Lower lobe of right lung (tissue), 2 donors: ENCODE measurements around the gene PDZD2. TPM values are rescaled to one million over a fixed set of nuclear protein-coding genes. Genes with fewer than 3 reads are reported as not detected.

Experiments
- ATAC-seq, 2 donors: fragments of 200-7000 bp; cut with Tn5 transposase; one replicate each; pipeline ENCODE4 v1.9.1; 2020 to 2022; ENCODE audit warnings: mild to moderate bottlenecking in 2 of 2, moderate library complexity in 2 of 2
- DNase-seq: peaks from one replicate; pipeline ENCODE4 v3.0.0-alpha.2; 2020
- H3K27ac ChIP-seq: fragments of 200-600 bp; one replicate; pipeline ENCODE4 v1.8.0; 2022
- H3K27me3 ChIP-seq: fragments of 200-600 bp; one replicate; pipeline ENCODE4 v1.8.0; 2022; ENCODE audit warnings: low read depth
- H3K36me3 ChIP-seq: fragments of 200-600 bp; one replicate; pipeline ENCODE4 v1.8.0; 2022; ENCODE audit warnings: mild to moderate bottlenecking
- H3K4me1 ChIP-seq: fragments of 200-600 bp; one replicate; pipeline ENCODE4 v1.8.0; 2022
- H3K4me3 ChIP-seq: fragments of 200-600 bp; one replicate; pipeline ENCODE4 v1.8.0; 2022; ENCODE audit warnings: mild to moderate bottlenecking
- H3K9me3 ChIP-seq: fragments of 200-600 bp; one replicate; pipeline ENCODE4 v1.8.0; 2022
- intact Hi-C: fragments of 100-400 bp; cut with DNase I; formaldehyde crosslinking; loops from one replicate; pipeline ENCODE4 v1.11.0; 2022
- total RNA-seq: library from RNA; stranded (reverse); fragmentation: NEBNext Ultra II Directional; extraction: Animal tissue kit (Norgen Biotek cat#: 25700); gene quantifications from one replicate; pipeline ENCODE4 v1.2.1, GENCODE V29; 2021
- TF ChIP-seq, protein P1 (sequence below): fragments of 200-600 bp; IDR thresholded peaks from one replicate; pipeline ENCODE4 v1.8.0; 2022; ENCODE audit warnings: antibody characterized with exemption, mild to moderate bottlenecking
- donor health status: DM: no; HTN: yes; CAD: no; lungs with severe emphysema.

Gene PDZD2
- total RNA-seq, 1 donor from 2014 or later = 67.8 TPM

DNA sequence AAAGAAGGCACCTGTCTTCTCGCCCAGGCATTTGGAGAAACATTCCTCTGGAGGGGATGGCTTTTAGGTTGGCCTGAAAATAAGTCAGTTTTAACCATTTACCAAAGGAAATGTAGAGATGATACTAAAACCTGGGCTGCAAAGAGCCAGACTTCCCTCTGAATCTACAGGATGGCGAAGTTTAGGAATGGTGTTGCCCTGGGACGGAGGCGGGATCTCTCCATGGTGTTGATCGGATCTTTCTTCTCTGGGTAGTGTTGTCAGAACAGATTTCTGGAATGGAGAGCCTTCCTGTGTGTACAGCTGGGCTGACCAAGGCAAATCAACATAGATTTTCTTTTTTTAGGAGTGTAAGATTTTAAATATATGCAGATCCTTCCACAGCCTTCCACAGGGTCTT lies 159.2 kb downstream of the PDZD2 start:
- TF ChIP-seq, protein P1, sequence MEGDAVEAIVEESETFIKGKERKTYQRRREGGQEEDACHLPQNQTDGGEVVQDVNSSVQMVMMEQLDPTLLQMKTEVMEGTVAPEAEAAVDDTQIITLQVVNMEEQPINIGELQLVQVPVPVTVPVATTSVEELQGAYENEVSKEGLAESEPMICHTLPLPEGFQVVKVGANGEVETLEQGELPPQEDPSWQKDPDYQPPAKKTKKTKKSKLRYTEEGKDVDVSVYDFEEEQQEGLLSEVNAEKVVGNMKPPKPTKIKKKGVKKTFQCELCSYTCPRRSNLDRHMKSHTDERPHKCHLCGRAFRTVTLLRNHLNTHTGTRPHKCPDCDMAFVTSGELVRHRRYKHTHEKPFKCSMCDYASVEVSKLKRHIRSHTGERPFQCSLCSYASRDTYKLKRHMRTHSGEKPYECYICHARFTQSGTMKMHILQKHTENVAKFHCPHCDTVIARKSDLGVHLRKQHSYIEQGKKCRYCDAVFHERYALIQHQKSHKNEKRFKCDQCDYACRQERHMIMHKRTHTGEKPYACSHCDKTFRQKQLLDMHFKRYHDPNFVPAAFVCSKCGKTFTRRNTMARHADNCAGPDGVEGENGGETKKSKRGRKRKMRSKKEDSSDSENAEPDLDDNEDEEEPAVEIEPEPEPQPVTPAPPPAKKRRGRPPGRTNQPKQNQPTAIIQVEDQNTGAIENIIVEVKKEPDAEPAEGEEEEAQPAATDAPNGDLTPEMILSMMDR = no peak
- Histone ChIP-seq H3K27me3 (no peaks in the 10 kb centered on the region), H3K27ac (no peak overlapping the region), H3K36me3 (no peaks in the 10 kb centered on the region), H3K4me3 (no peak overlapping the region), H3K4me1 (no peaks in the 10 kb centered on the region), H3K9me3 (no peaks in the 10 kb centered on the region)
- ATAC-seq (no peak), DNase-seq (no peak)
- intact Hi-C loops = no loop called here

DNA sequence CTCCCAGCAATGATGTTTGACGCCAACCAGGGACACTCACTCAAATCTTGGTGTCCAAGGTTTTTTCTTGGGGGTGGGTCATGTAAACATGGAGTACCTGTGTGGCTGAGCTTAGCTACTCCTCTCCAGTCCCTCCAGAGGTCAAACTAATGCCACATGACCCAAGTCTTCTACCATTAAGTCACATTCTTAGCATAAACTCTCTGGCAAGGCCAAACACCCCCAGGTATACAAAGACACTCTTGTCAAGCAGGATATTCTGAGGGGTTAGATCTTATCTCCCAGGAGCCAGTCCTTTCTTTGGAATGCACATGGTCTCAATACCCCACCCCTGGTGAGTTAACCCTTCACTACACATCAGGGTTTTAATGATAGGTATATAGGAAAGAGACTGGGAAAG lies 161.4 kb downstream of the PDZD2 start:
- DNase-seq (no peak), ATAC-seq (no peak)
- no peak overlapping the region for H3K27ac ChIP-seq
- H3K36me3 ChIP-seq = no peaks in the 10 kb centered on the region
- intact Hi-C loops = loop anchor here (10.0 kb wide), 1 partner anchor 216 kb away; no protein-coding TSS in a partner anchor
- H3K27me3 ChIP-seq = no peaks in the 10 kb centered on the region
- H3K4me1 ChIP-seq = no peaks in the 10 kb centered on the region
- TF ChIP-seq, protein P1 = no peak
- no peaks in the 10 kb centered on the region for H3K9me3 ChIP-seq
- no peak overlapping the region for H3K4me3 ChIP-seq

DNA sequence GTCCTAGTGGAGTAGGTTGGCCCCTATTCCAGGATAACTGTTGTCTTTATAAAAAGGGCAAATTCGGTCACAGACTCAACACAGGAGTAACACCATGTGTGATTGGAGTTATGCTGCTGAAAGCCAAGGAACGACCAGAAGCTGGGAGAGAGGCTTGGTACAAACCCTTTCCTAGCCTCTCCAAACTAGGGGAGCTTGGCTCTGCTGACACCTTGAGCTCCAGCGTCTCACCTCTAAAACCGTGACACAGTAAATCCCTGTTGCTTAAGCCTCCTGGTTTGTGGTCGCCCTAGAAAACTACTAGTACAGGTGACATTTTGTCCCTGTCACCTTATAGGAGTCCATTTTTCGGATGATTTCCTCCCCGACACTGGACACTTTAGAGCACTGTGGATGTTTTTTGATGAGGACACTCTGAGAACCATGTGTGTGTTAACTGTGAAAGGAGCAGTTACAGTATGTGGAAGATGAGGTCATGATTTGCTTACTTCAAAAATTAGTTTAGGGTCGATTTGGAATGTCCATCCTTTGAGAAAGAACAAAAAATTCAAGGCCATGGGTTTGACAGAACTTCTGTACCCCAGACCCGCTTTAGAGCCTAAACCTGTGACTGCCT lies 167.0 kb downstream of the PDZD2 start:
- Histone ChIP-seq H3K4me3 (no peak overlapping the region), H3K4me1 (no peaks in the 10 kb centered on the region), H3K36me3 (no peaks in the 10 kb centered on the region), H3K27me3 (no peaks in the 10 kb centered on the region), H3K27ac (no peak overlapping the region), H3K9me3 (no peaks in the 10 kb centered on the region)
- no peak for DNase-seq
- intact Hi-C loops = loop anchor here (10.0 kb wide), 1 partner anchor 221 kb away; no protein-coding TSS in a partner anchor
- TF ChIP-seq, protein P1 = no peak
- no peak for ATAC-seq

DNA sequence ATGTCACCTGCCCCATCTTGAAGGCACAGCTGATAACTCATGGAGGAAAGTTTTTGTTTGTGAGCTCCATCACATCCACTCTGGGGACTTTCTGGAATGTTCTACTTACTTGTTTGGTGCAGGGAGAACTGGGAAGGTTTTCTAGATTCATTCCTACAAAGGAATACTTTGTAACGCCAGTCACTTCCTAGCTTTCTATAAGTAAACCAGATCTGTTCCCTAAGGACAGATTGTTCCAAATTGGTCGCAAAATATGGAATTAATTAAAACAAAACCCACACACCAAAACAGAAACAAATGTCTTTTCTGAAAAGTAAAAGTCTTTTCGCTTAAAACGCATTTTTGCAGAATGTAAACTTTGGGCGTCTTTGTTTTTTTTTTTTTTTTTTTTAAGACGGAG lies 167.6 kb downstream of the PDZD2 start:
- ATAC-seq (no peak), DNase-seq (no peak)
- intact Hi-C loops = loop anchor here (10.0 kb wide), 1 partner anchor 222 kb away; no protein-coding TSS in a partner anchor
- Histone ChIP-seq H3K4me3 (no peak overlapping the region), H3K27ac (no peak overlapping the region), H3K36me3 (no peaks in the 10 kb centered on the region), H3K4me1 (no peaks in the 10 kb centered on the region), H3K27me3 (no peaks in the 10 kb centered on the region), H3K9me3 (no peaks in the 10 kb centered on the region)
- TF ChIP-seq, protein P1 = no peak

DNA sequence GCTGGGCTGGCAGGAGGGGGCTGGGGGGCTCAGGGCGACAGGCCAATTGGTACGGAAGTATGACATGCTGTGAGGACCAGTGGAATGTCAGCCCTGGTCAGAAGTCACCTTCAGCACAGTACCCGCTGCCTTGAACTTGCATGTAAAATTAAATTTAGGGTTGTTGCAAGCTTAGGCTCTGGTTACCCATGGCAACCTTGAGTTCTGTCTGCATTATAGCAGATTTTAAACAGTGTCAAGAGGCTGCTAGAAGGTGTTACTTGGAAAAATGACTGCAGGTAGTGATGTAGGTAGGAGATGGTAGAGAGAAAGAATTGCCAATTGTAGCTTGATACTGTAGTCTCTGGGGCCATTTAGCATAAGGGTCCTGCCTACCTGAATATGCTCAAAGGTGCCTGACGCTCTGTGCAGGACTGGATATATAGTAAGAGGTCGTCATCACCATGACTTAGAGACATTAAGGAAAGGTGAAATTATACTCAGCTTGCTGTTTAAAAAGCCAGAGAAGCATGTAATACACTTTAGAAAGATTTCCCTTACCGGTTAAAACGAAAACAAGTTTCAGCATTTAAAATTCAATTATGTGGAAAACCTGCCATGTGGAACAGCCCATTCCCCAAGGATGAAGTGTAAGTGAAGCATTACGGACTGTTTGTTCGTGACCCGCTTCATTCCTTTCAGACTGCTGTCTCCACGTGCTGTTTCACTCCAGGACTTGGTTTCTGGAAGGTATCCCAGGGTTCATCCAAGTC lies 169.0 kb downstream of the PDZD2 start:
- H3K9me3 ChIP-seq = no peaks in the 10 kb centered on the region
- H3K36me3 ChIP-seq = no peaks in the 10 kb centered on the region
- H3K27me3 ChIP-seq = no peaks in the 10 kb centered on the region
- DNase-seq (no peak), ATAC-seq (no peak)
- no peak overlapping the region for H3K4me3 ChIP-seq
- TF ChIP-seq, protein P1 = no peak
- H3K27ac ChIP-seq = no peak overlapping the region
- H3K4me1 ChIP-seq = no peaks in the 10 kb centered on the region
- intact Hi-C loops = loop anchor here (10.0 kb wide), 1 partner anchor 223 kb away; no protein-coding TSS in a partner anchor
